Left ventricle myocardium inferior (tissue), 1 donor: ENCODE data around the gene PTPRC. TPM values are rescaled to one million over a fixed set of nuclear protein-coding genes. Genes with fewer than 3 reads are reported as not detected.

Experiments
- DNase-seq: peaks from one replicate; pipeline ENCODE4 v3.0.0-alpha.2; 2020
- H3K27ac ChIP-seq: fragments of 200-600 bp; replicated peaks from 2 replicates; pipeline ENCODE4 v1.8.0; 2021
- H3K27me3 ChIP-seq: fragments of 200-600 bp; 2 replicates; pipeline ENCODE4 v1.8.0; 2021; ENCODE audit warnings: low read depth
- H3K36me3 ChIP-seq: fragments of 200-600 bp; 2 replicates; pipeline ENCODE4 v1.8.0; 2021
- H3K4me1 ChIP-seq: fragments of 200-600 bp; 2 replicates; pipeline ENCODE4 v1.8.0; 2021
- H3K4me3 ChIP-seq: fragments of 200-600 bp; 2 replicates; pipeline ENCODE4 v1.8.0; 2021; ENCODE audit warnings: mild to moderate bottlenecking, moderate library complexity
- H3K9me3 ChIP-seq: fragments of 200-600 bp; replicated peaks from 2 replicates; pipeline ENCODE4 v1.8.0; 2021
- intact Hi-C: fragments of 100-400 bp; cut with micrococcal nuclease; formaldehyde crosslinking; loops from one replicate; pipeline ENCODE4 v1.11.0; 2022
- total RNA-seq: library from RNA; stranded (reverse); fragmentation: NEBNext Ultra II Directional; extraction: Animal tissue kit (Norgen Biotek cat#: 25700); gene quantifications from one replicate; pipeline ENCODE4 v1.2.1, GENCODE V29; 2021
- TF ChIP-seq, protein P1 (sequence below): fragments of 200-600 bp; IDR thresholded peaks from 2 replicates; pipeline ENCODE4 v1.8.0; 2021; ENCODE audit warnings: antibody characterized with exemption, mild to moderate bottlenecking, borderline replicate concordance
- donor health status: DM: no; HTN: yes; CAD: no; lungs with severe emphysema.

PTPRC gene
- total RNA-seq, 1 donor from 2014 or later, result 7.5 TPM

GRCh38 chr1:198717510-198717909 is 78.7 kb downstream of the PTPRC start:
- H3K27me3 ChIP-seq, result no peaks in the 10 kb centered on the region
- TF ChIP-seq, protein P1, sequence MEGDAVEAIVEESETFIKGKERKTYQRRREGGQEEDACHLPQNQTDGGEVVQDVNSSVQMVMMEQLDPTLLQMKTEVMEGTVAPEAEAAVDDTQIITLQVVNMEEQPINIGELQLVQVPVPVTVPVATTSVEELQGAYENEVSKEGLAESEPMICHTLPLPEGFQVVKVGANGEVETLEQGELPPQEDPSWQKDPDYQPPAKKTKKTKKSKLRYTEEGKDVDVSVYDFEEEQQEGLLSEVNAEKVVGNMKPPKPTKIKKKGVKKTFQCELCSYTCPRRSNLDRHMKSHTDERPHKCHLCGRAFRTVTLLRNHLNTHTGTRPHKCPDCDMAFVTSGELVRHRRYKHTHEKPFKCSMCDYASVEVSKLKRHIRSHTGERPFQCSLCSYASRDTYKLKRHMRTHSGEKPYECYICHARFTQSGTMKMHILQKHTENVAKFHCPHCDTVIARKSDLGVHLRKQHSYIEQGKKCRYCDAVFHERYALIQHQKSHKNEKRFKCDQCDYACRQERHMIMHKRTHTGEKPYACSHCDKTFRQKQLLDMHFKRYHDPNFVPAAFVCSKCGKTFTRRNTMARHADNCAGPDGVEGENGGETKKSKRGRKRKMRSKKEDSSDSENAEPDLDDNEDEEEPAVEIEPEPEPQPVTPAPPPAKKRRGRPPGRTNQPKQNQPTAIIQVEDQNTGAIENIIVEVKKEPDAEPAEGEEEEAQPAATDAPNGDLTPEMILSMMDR, result no peak
- DNase-seq, result no peak
- H3K4me1 ChIP-seq, result no peaks in the 10 kb centered on the region
- no peak overlapping the region for H3K4me3 ChIP-seq
- H3K9me3 ChIP-seq, result no peaks in the 10 kb centered on the region
- no peak overlapping the region for H3K27ac ChIP-seq
- intact Hi-C loops, result no loop called here
- H3K36me3 ChIP-seq, result no peaks in the 10 kb centered on the region

- Histone ChIP-seq H3K9me3 (no peaks in the 10 kb centered on the region), H3K36me3 (no peaks in the 10 kb centered on the region), H3K4me1 (no peaks in the 10 kb centered on the region), H3K27ac (no peak overlapping the region), H3K4me3 (no peak overlapping the region), H3K27me3 (no peaks in the 10 kb centered on the region)
- TF ChIP-seq, protein P1, result no peak
- intact Hi-C loops, result no loop called here
- no peak for DNase-seq
Measured at GRCh38 chr1:198723127-198723526, 84.3 kb downstream of the PTPRC start.

DNA sequence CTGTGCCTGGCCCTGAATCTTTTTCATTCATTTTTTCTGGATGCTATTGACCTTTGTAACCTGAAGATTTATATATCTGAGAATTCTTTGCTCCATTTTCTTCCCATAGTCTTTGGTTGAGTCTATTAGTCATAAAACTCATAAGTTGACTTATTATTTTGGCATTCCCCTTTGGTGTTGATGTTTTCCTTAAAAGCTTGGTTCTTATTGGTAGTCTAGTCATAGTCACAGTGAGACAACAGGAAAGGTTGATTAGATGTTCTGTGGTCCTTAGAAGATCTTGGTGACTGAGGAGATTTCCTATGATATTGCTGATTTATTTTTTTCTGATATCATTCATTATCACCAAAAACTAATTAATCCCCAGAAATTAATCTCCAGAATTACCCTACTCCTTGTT is 86.2 kb downstream of the PTPRC start:
- Histone ChIP-seq H3K27me3 (no peaks in the 10 kb centered on the region), H3K4me1 (no peaks in the 10 kb centered on the region), H3K4me3 (no peak overlapping the region), H3K27ac (no peak overlapping the region), H3K9me3 (no peaks in the 10 kb centered on the region), H3K36me3 (no peaks in the 10 kb centered on the region)
- TF ChIP-seq, protein P1, result no peak
- intact Hi-C loops, result no loop called here
- no peak for DNase-seq

DNA sequence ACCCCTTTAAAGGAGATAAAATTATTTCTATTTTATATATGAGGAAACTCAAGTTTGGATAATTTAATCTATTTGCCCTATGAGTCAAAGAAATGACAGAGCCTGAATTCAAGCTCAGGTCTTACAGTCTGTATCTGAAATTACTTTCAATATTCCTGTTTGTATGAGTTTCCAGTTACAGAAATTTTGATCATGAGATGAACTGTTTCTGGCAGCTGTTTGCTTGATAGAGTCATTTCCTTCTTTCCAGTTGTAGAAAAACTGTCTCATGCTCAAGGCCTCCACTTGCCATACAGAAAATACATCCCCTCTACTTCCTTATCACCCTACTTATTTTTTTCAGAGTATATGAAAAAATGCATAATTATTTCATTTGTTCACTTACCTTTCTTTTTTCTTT is 87.6 kb downstream of the PTPRC start:
- H3K9me3 ChIP-seq, result no peaks in the 10 kb centered on the region
- no peak overlapping the region for H3K27ac ChIP-seq
- TF ChIP-seq, protein P1, result no peak
- intact Hi-C loops, result no loop called here
- no peaks in the 10 kb centered on the region for H3K36me3 ChIP-seq
- H3K27me3 ChIP-seq, result no peaks in the 10 kb centered on the region
- no peak for DNase-seq
- H3K4me1 ChIP-seq, result no peaks in the 10 kb centered on the region
- no peak overlapping the region for H3K4me3 ChIP-seq

DNA sequence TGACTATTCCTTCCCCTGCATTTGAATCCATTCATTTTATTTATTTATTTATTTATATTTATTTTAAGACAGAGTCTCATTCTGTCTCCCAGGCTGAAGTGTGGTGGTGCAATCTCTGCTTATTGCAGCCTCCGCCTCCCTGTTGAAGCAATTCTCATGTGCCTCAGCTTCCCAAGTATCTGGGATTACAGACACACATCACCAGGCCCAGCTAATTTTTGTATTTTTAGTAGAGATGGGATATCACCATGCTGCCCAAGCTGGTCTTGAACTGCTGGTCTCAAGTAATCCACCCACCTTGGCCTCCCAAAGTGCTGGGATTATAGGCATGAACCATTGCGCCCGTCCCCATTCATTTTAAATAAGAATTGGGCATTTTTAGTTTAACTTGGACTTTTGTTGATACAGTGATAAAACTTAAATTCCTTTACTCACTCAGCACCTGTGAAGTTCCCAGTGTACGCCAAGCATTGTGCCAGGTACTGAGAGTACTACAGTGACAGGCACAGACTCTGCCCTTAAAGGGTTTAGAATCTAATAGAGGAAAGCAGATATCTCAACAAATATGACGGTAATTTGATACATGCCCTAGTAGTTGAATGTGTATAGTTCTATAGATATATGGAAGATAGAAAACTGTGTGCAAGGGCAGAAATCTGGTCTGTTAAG is 90.5 kb downstream of the PTPRC start:
- H3K4me1 ChIP-seq, result no peaks in the 10 kb centered on the region
- intact Hi-C loops, result no loop called here
- DNase-seq, result no peak
- no peaks in the 10 kb centered on the region for H3K27me3 ChIP-seq
- TF ChIP-seq, protein P1, result no peak
- H3K36me3 ChIP-seq, result no peaks in the 10 kb centered on the region
- no peak overlapping the region for H3K4me3 ChIP-seq
- no peak overlapping the region for H3K27ac ChIP-seq
- no peaks in the 10 kb centered on the region for H3K9me3 ChIP-seq
